22Rv1 (cell line): Measurements from ENCODE around the gene HSP90AB1.

Experiments
- H3K27ac ChIP-seq: fragments of 450-650 bp; 2 replicates; pipeline ENCODE4 v1.5.1; 2017
- CTCF ChIP-seq: fragments of 450-650 bp; IDR thresholded peaks from 2 replicates; pipeline ENCODE4 v1.5.1; 2017; ENCODE audit warnings: mild to moderate bottlenecking
- ZFX ChIP-seq: fragments of 450-650 bp; IDR thresholded peaks from 2 replicates; pipeline ENCODE4 v1.6.1; 2017; ENCODE audit warnings: antibody characterized with exemption, borderline replicate concordance

The HSP90AB1 gene

GRCh38 chr6:44250067-44250717 lies 3.3 kb downstream of the HSP90AB1 start:
- TF ChIP-seq CTCF (no peak), ZFX (no peak)

GRCh38 chr6:44250718-44251123 lies 3.8 kb downstream of the HSP90AB1 start:
- H3K27ac ChIP-seq, result peak overlapping the region; percentile 91
- TF ChIP-seq ZFX (no peak), CTCF (no peak)

More at GRCh38 chr6:44250067-44250717, 3.3 kb downstream of the HSP90AB1 start:
- peak overlapping the region; percentile 91 for H3K27ac ChIP-seq

- TF ChIP-seq CTCF (no peak), ZFX (no peak)
Measured at GRCh38 chr6:44251576-44252524, 4.9 kb downstream of the HSP90AB1 start.

GRCh38 chr6:44253307-44254101 lies 6.6 kb downstream of the HSP90AB1 start:
- peak overlapping the region; percentile 91 for H3K27ac ChIP-seq
- TF ChIP-seq ZFX (no peak), CTCF (peak; percentile 81)

More at GRCh38 chr6:44251576-44252524, 4.9 kb downstream of the HSP90AB1 start:
- H3K27ac ChIP-seq, result peak overlapping the region; percentile 91

GRCh38 chr6:44254191-44255104 lies 7.5 kb downstream of the HSP90AB1 start:
- peak overlapping the region; percentile 91 for H3K27ac ChIP-seq
- TF ChIP-seq CTCF (no peak), ZFX (no peak)

DNA sequence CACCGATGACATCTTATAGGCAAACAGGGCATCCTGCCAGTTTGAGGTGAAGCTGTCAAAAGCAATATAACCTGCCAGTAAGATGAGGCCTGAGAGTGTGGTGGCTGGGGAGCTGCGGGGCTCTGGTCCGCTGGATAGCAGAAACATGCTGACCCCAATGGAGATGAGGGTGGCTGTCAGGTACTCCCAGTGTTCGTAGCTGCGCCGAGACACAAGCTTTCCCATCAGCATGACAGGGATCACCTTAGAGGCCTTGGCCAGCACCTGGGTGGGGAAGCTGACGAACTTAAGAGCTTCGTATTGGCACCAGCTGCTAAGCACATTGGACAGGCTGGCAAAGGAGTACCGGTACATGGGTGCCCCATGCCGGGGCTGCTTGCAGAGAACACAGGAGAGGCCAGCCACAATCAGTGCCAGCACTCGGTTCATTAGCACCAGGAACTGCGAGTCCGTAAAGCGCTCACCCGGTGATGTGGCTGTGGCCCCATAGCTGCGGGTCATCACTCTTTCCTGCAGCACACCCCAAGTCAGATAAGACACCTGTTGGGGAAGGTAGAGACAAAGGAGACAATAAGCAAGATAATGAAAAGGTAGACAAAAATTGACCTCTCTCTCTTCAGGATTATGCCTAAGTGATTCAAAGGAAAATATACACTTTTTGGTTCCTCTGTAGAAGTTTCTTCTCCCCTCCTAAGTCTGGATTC lies 8.4 kb downstream of the HSP90AB1 start:
- peak overlapping the region; percentile 91 for H3K27ac ChIP-seq
- TF ChIP-seq CTCF (no peak), ZFX (no peak)
